ENCODE results near the gene ANKFN1.

ANKFN1 gene

GRCh38 chr17:56514264-56514663 is 361.0 kb downstream of the ANKFN1 start:
- DNase-seq: no peak

GRCh38 chr17:56514899-56515298 is 361.6 kb downstream of the ANKFN1 start:
- DNase-seq: no peak

- no peak for DNase-seq
These were observed 368.3 kb downstream of the ANKFN1 start for GRCh38 chr17:56521414-56522141.

DNA sequence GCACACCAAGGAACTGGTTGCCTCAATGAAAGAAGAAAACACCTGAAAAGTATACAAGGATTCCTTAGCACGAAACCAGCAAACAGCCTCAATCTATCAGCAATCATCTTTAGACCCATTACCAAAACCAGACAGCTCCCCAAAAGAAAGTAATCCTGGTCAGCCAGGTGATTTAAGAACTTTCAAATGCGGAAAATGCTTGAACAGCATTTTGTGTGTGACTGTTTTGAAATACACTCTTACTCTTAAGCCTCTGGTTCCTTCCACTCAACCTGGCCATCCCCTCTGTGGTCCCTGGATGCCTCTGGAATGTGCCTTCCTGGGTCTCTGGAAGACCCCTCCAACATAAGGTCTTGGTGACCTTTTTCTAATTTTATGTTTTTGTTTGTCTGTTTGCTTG is 369.8 kb downstream of the ANKFN1 start:
- no peak for DNase-seq

GRCh38 chr17:56528696-56529095 is 375.4 kb downstream of the ANKFN1 start:
- DNase-seq: no peak

- no peak for DNase-seq
These were observed 379.7 kb downstream of the ANKFN1 start for GRCh38 chr17:56532926-56533325.

DNA sequence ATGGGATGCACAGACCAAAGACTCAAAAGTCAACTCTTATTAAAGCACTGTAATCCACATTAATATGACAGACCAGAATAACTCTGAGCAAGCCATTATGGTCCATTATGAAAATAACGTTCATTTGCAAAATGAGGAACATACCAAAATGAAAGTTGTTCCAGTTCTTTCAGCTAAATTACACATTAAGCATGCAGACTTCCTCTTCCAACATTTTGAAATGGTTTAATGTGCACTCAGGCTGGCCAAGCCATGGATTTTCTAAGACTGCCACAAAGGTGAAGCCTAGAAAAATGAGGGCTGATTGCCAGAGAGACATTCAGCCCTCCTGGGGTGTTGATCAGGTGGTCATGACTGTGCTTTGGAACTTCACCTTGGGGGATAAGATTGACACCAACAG is 383.5 kb downstream of the ANKFN1 start:
- no peak for DNase-seq

- no peak for DNase-seq
These were observed 387.6 kb downstream of the ANKFN1 start for GRCh38 chr17:56540836-56541235.

DNA sequence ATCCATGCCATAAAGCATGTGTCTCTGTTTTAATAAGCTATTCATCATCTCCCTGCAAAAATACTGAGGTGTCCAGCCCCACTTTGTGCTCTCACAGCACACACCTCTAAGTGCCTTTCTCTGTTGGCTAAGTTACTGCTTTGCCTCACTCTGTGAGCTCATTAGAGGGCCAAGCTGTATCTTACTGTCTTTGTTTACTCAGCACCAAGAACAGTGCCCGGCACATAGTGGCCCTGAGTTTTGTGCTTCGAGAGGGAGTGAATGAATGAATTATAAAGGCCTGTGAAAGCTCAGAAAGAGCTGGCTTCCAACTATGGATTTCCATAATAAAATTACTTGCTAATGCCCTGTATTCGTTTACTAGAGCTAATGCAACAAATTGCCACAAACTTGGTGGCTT is 390.0 kb downstream of the ANKFN1 start:
- DNase-seq: no peak

- no peak for DNase-seq
These were observed 391.8 kb downstream of the ANKFN1 start for GRCh38 chr17:56545106-56545505.

DNA sequence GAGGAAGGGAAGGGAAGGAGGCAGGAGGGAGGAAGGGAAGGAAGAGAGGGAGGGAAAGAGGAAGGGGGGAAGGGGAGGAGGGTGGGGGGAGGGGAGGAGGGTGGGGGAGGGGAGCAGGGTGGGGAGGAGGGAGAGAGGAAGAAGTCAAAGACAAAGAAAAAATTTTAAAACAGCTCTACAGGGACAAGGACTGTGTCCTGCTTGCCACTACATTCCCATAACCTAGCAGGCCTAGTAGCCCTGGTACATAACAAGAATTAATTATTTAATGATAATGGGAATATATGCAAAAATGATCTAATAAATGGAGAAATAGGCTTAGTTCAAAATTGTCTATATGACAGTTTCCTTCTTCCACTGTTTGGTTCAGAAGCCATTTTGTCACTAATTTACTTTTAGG is 392.7 kb downstream of the ANKFN1 start:
- DNase-seq: no peak

- no peak for DNase-seq
These were observed 395.4 kb downstream of the ANKFN1 start for GRCh38 chr17:56548661-56549060.

DNA sequence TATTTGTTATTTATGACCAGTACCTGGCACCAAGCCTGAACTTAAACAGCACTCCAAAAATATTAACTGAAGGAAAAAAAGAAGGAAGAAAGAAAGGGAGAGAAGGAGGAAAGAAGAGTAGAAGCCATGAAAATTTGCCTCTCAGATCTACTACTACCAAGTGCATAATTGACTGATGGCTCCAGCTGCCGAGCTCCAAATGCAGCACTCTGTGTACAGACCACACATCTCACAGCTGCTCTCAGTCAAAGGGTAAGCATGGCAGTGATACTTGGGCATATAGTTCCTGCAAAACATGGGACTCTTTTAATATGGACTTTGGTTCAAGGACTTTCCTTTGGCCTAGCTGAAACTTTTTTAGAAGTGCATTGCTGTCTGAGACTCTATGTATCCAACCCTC is 396.2 kb downstream of the ANKFN1 start:
- DNase-seq: no peak

DNA sequence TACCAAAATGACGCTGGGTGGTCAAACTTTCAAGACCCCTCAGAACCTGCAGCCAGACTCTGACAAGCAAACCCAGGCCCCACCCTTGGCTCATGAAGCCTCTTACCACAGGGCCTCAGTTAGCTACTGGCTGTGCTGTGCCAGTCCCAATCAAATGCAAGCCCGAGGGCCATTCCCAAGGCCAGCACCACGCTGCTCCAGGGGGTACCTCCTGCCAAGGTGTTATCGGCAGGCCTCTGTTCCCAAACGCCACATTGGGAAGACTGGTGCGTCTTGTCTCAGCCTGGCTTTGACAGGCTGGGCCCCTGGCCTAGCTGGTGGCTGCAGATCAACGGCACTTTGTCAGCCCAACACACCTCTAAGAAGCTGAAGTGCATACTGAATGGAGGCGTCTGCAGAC is 404.4 kb downstream of the ANKFN1 start:
- DNase-seq: no peak

- DNase-seq: no peak
These were observed 404.8 kb downstream of the ANKFN1 start for GRCh38 chr17:56558088-56558487.
